GM19035 (cell line): Measurements from ENCODE around the gene RGCC.

ENCODE experiments used
- ATAC-seq: cut with Tn5 transposase; IDR thresholded peaks from one replicate; pipeline ENCODE4 v1.9.1; 2021; ENCODE audit not compliant: unreplicated experiment

Gene RGCC

GRCh38 chr13:41514853-41515395 lies 57.6 kb downstream of the RGCC start:
- ATAC-seq = no peak

DNA sequence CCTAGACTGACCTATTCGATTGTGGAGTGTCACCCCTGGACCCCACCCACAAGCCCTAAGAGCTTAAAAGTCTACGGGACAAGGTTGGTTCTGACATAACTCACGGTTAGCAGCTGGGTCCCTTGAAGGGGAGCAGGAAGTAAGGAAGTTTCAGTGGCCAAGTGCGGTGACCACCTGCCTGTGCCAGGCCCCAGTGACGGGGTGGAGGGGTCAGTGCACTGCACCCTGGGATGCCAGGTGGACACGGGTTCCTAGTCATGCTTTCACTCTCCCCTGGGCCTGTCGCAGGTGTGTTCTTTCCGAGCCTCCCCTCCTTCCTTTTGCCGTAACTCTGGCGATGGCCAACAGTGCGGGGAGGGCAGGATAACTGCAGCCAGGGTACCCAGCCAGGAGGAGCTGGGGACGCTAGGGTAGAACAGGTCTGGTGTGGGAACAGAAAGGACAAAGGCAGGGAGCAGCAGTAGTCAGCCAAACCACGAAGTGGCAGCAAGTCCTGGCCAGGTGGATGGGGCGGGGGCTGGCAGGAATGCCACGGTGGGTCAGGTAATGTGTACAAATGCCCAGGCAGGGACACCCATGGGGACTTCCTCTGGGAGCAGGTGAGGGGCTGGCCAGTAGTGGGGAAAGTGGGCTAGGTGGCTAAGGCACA lies 58.3 kb downstream of the RGCC start:
- ATAC-seq = no peak

DNA sequence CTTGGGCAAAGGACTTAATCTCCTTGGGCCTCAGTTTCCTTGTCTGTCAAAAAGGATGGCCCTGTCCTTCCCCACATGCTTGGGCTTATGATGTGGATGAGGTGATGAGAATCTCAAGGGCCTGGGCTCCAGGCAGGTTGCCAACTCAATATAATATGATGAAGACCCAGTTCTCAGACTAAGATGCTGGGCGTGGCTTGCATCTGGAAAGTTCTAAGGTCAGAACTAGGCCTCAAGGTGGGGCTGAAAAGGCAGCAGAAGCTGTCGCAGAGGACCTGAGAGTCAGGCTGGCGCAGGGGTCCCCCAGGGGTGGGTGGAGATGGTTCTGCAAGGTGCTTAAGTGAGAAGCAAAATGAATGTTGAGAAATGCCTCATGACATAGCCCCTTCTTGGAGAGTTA lies 58.8 kb downstream of the RGCC start:
- ATAC-seq = no peak

DNA sequence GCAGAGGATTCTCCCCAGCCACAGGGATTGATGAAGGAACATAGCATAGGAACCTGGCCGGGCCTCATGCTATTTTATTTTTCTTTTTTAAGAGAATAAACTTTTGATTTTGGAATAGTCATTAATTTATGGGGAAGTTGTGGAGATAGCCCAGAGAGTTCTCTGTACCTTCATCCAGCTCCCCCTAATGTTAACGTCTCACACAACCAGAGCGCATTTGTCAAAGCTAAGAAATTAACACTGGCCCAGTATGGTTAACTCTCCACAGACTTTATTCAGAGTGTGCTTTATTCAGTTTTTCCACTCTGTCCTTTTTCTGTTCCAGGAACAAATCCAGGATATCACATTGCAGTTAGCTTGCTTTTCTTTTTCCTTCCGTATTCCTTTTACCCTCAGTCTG lies 59.4 kb downstream of the RGCC start:
- no peak for ATAC-seq

- ATAC-seq = no peak
These were observed 62.8 kb downstream of the RGCC start for GRCh38 chr13:41520016-41520659.
